ENCODE data around the gene CEP170B. TPM values are rescaled to one million over a fixed set of nuclear protein-coding genes. Genes with fewer than 3 reads are reported as not detected.

CEP170B gene
- total RNA-seq, 1 donor from 2014 or later, result 28.9 TPM

DNA sequence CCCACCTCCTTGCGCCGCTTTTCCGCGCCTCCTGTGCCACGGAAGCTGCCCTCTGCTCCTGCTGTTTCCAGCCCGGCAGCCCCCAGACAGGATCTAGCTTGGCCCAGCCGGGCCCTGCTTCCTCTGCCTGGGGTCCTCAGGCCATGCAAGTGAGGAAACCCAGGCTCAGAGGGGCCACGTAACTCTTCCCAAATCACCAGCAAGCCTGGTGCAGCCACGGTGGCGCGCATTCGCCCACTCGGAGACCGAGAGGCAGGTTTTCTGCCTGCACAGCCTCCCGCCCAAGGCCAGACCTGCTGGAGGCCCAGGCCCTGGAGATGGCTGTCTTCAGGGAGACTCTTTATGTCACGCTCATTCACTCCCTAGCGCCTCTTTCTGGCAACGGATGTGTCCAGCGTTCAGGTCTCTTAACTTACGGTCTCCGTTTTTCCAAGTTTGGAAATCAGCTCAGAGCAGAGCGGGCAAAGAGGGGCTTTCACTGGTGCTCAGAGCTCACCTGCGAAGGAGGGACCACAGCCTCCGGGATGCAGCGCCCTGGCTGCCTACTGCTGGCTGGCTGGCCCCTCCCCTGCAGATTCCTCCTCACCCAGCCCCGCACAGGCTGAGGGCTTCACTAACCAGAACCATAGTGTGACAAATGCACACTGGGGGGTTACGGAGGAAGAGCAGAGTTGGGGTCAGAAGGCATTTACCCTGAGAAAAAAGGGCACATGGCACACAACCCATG lies 20.6 kb upstream of the CEP170B start:
- TF ChIP-seq, protein P1, sequence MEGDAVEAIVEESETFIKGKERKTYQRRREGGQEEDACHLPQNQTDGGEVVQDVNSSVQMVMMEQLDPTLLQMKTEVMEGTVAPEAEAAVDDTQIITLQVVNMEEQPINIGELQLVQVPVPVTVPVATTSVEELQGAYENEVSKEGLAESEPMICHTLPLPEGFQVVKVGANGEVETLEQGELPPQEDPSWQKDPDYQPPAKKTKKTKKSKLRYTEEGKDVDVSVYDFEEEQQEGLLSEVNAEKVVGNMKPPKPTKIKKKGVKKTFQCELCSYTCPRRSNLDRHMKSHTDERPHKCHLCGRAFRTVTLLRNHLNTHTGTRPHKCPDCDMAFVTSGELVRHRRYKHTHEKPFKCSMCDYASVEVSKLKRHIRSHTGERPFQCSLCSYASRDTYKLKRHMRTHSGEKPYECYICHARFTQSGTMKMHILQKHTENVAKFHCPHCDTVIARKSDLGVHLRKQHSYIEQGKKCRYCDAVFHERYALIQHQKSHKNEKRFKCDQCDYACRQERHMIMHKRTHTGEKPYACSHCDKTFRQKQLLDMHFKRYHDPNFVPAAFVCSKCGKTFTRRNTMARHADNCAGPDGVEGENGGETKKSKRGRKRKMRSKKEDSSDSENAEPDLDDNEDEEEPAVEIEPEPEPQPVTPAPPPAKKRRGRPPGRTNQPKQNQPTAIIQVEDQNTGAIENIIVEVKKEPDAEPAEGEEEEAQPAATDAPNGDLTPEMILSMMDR (conservative IDR thresholded peaks at IDR 0.05; ENCODE audit: low read depth, low read length), result no peak
- DNase-seq (ENCODE audit: low read depth), result no peak
- H3K4me3 ChIP-seq (ENCODE audit: low read depth, low read length), result peak overlapping the region; percentile 35

DNA sequence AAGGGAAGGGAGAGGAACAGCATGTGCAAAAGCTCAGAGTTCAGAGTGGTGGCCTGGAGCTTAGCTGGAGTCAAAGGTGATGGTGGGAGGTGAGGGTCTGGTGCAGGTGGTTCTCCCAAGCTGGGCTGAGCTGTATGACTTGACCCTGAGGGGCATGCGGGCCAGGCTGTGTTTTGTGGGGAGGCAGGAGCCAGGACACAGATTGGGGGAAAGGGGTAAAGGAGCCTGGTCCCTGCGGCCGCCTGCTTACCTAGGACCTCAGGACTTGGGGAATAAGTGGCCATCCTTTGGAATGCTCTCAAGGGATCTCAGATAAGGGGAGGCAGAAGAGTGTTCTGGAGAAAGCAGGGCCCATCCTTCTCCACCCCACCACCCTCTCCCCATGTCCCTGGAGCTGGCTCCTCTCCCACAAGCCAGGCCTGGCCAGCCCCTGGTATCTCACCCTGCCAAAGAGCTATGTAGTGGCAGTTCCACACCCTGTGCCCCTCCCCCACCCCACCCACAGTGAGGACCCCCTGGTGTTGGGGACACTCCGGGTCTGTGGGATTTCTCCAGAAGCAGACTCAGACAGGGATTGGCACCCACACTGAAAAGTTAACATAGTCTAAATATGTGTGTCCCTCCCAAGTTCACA lies 19.9 kb upstream of the CEP170B start:
- no peak for DNase-seq (ENCODE audit: low read depth)
- TF ChIP-seq, protein P1 (conservative IDR thresholded peaks at IDR 0.05; ENCODE audit: low read depth, low read length), result no peak
- no peak overlapping the region for H3K4me3 ChIP-seq (ENCODE audit: low read depth, low read length)

DNA sequence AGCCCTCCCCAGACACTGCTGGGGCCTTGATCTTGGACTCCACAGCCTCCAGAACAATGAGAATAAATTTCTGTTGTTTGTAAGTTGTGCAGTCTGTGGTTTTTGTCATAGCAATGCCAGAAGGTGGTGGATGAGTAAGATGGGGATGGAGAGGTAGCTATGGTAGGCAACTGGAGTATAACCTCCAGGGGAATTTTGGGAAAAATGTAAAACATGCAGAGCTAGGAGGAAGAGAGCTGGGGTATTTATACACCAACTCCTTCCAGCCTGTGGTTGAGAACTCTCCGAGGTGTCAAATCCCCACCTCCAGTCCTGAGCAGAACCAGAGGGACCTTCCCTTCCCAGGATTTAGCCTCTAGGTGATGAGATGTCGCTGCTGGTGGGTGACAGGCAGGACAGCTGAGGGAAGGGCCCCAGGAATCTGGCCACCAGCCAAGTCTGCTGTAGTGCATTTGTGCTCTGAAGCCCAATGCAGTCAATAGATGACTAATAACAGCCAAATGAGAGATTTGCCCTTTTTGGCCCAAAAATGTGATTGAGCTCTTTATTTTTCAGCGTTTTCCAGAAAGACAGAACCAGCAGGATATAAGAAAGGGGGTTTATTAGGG lies 19.1 kb upstream of the CEP170B start:
- no peak overlapping the region for H3K4me3 ChIP-seq (ENCODE audit: low read depth, low read length)
- no peak for DNase-seq (ENCODE audit: low read depth)
- TF ChIP-seq, protein P1 (conservative IDR thresholded peaks at IDR 0.05; ENCODE audit: low read depth, low read length), result no peak

DNA sequence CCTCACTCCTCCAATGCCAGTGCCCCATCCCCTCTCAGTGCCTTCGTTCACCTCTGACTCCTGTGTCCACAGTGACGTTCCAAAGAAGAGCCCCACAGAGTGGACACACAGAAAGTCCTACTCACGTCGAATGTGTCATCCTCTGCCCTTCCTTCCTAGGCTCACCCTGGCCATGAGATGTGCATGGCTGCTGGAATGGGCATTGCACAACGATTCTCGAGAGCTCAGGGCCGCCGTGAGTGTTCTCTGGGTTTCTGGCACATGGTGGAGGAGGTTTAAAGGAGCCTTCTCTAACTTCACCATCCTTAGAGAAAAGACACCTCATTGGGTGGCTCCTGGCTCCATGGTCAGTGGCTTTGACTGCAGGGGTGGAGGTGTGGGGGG lies 12.8 kb upstream of the CEP170B start:
- TF ChIP-seq, protein P1 (conservative IDR thresholded peaks at IDR 0.05; ENCODE audit: low read depth, low read length), result no peak
- DNase-seq (ENCODE audit: low read depth), result no peak
- H3K4me3 ChIP-seq (ENCODE audit: low read depth, low read length), result no peak overlapping the region

DNA sequence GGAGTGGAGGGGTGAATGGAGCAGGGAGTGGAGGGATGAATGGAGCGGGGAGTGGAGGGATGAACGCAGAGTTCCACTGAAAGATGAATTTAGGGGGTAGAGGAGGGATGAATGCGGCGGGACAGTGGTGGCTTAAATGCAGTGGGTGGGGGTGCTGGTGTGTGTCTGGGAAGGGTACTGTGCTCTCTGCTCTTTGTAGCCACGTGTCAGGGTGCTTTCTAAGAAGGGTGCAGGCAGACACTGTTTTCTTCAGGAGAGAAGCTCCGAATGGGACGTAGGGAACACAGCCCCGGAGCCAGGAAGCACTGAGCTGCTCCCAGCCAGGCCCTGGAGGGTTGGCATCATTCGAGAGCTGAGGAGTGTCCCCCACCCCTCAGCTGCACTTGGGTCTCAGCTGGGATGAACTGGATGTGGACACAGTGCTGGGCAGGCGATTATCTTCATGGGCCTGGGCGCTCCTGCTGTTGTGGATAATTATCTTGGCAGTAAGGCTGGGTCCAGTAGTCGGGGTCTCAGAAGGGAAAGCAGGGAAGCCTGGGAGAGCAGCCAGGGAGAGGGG lies 9.5 kb upstream of the CEP170B start:
- TF ChIP-seq, protein P1 (conservative IDR thresholded peaks at IDR 0.05; ENCODE audit: low read depth, low read length), result no peak
- H3K4me3 ChIP-seq (ENCODE audit: low read depth, low read length), result no peak overlapping the region
- no peak for DNase-seq (ENCODE audit: low read depth)

DNA sequence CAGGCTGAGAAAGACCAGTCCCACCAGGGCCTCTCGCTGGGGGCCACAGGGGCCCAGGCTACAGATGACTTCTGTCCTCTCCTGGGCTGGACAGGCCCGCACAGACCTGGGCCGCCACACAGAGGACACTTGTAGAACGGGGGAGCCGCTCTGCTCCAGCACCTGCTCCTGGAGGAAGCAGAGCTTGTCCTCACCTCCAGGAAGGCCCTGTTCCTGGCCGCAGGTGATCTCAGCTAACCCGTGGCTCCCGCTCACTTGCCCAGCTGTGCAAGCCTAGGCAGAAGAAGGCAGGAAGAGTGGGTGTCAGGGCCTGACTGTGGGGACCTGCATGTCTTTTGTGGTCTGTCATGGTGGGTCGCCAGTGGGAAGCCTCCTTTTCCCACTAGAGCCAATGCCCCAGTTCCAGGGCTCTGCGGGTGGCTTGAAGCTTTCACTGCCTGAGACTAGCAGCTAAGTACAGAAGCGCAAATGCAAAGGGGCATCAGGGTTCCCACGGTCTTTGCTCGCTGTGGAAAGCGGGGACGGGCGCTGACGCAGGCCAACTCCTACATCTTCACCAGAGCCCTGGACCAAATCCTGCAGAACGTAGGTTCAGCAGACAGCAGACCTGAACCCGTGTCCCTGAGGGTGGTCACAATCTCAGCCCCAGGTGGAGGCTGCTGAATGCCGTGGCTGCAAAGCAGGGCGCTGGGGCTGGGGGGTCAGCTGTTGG lies 8.8 kb upstream of the CEP170B start:
- TF ChIP-seq, protein P1 (conservative IDR thresholded peaks at IDR 0.05; ENCODE audit: low read depth, low read length), result no peak
- DNase-seq (ENCODE audit: low read depth), result no peak

More for the DNA sequence above, 8.8 kb upstream of the CEP170B start:
- no peak overlapping the region for H3K4me3 ChIP-seq (ENCODE audit: low read depth, low read length)

Measured in epithelial cell of proximal tubule (primary cell).